K562 (cell line): ENCODE data around the gene PPFIBP2. TPM values are rescaled to one million over a fixed set of nuclear protein-coding genes. Genes with fewer than 3 reads are reported as not detected.

Experiments
- ATAC-seq: fragments of 200-7000 bp; cut with Tn5 transposase; 3 replicates; pipeline ENCODE4 v1.9.1; 2020; ENCODE audit warnings: moderate library complexity
- BruUV-seq: library from RNA; stranded (reverse); fragments of 400-500 nt; replicated peaks from 2 replicates; lab custom pipeline; 2021; lab: Mats Ljungman, UMichigan
- CTCF ChIA-PET: fragments of 300-600 bp; formaldehyde crosslinking; extraction: SDS; loops from one replicate; lab custom pipeline; 2021; ENCODE audit warnings: low intra/inter-chr PET ratio; lab: Yijun Ruan, JAX
- POLR2A ChIA-PET: fragments of 300-600, 350-650 bp; sonication (Branson Sonifier 250); formaldehyde crosslinking; extraction: SDS; loops from one replicate; lab custom pipeline; 2021; ENCODE audit warnings: antibody characterized with exemption, inconsistent platforms; lab: Yijun Ruan, JAX
- DNase-seq, 4 experiments: peaks; one replicate each; pipeline versions ENCODE4 v3.0.0 to v3.0.0-alpha.2; 2011 to 2018; ENCODE audit warnings: low spot score in 3 of 4, mixed read lengths in 3 of 4; ENCODE audit errors: extremely low read depth in 1 of 4
- FAIRE-seq: peaks from 2 replicates; lab custom pipeline; 2011; peaks lifted over from hg19 to GRCh38; lab: Jason Lieb, UNC
- H2AFZ ChIP-seq: 2 replicates; pipeline ENCODE4 v1.6.0; 2011; ENCODE audit warnings: low read depth, low read length, control low read depth, inconsistent platforms
- H3K27ac ChIP-seq: fragments of 200-600 bp; 3 replicates; pipeline ENCODE4 v1.8.0; 2011; ENCODE audit warnings: low read depth, mild to moderate bottlenecking, control low read depth, inconsistent platforms, low read length, moderate library complexity, mixed read lengths; ENCODE audit errors: extremely low read depth
- H3K27me3 ChIP-seq, 2 experiments: fragments of 300-600 bp in 1 of 2; 2 replicates in 1 of 2; 3 replicates in 1 of 2; pipeline versions ENCODE4 v1.6.0 to v1.8.0; 2011; ENCODE audit warnings: inconsistent platforms in 2 of 2, low read length in 2 of 2, mild to moderate bottlenecking in 1 of 2, mixed read lengths in 1 of 2, moderate library complexity in 1 of 2; ENCODE audit not compliant: control insufficient read depth in 2 of 2, insufficient read depth in 2 of 2
- H3K36me3 ChIP-seq: fragments of 300-600 bp; 3 replicates; pipeline ENCODE4 v1.8.0; 2011; ENCODE audit warnings: mild to moderate bottlenecking, low read length, inconsistent platforms; ENCODE audit not compliant: control insufficient read depth, insufficient read depth
- H3K4me1 ChIP-seq, 2 experiments: fragments of 200-600 bp in 1 of 2; replicated peaks in 1 of 2; 2 replicates in 1 of 2; 3 replicates in 1 of 2; pipeline versions ENCODE4 v1.5.1 to v1.8.0; 2011; ENCODE audit warnings: inconsistent platforms in 2 of 2, low read length in 2 of 2, mild to moderate bottlenecking in 1 of 2, mixed read lengths in 1 of 2, moderate library complexity in 1 of 2; ENCODE audit not compliant: control insufficient read depth in 2 of 2, insufficient read depth in 2 of 2
- H3K4me2 ChIP-seq: 2 replicates; pipeline ENCODE4 v1.6.1; 2011; ENCODE audit warnings: low read length, control low read depth, inconsistent platforms, mixed read lengths; ENCODE audit not compliant: insufficient read depth
- H3K4me3 ChIP-seq: fragments of 200-600 bp; sonication (generic), shearing (Covaris generic); 2 replicates; pipeline ENCODE4 v1.5.1; 2016; ENCODE audit warnings: control low read depth, inconsistent platforms
- H3K79me2 ChIP-seq: fragments of 200-600 bp; 3 replicates; pipeline ENCODE4 v1.8.0; 2011; ENCODE audit warnings: low read length, inconsistent platforms; ENCODE audit not compliant: control insufficient read depth, insufficient read depth
- H3K9ac ChIP-seq, 2 experiments: 2 replicates each; pipeline versions ENCODE4 v1.6.0 to v1.6.1; 2011; ENCODE audit warnings: low read depth in 2 of 2, low read length in 2 of 2, control low read depth in 1 of 2, inconsistent platforms in 1 of 2, mild to moderate bottlenecking in 1 of 2, mixed read lengths in 1 of 2; ENCODE audit not compliant: insufficient read depth in 1 of 2
- H3K9me1 ChIP-seq: one replicate; pipeline ENCODE4 v1.6.0; 2011; ENCODE audit warnings: inconsistent platforms, mild to moderate bottlenecking, low read length, moderate library complexity; ENCODE audit not compliant: control insufficient read depth, insufficient read depth
- H3K9me3 ChIP-seq: replicated peaks from 2 replicates; pipeline ENCODE4 v1.5.1; 2011; ENCODE audit warnings: low read depth, low read length, inconsistent platforms; ENCODE audit not compliant: control insufficient read depth, insufficient read depth
- H4K20me1 ChIP-seq: replicated peaks from 2 replicates; pipeline ENCODE4 v1.6.1; 2011; ENCODE audit warnings: low read length, inconsistent platforms, mixed read lengths; ENCODE audit not compliant: control insufficient read depth, insufficient read depth
- ARID1B ChIP-seq: fragments of 450-650 bp; IDR thresholded peaks from 2 replicates; pipeline ENCODE4 v1.6.1; 2016; ENCODE audit warnings: antibody characterized with exemption, mild to moderate bottlenecking, inconsistent platforms
- COPS2 ChIP-seq: fragments of 450-650 bp; conservative IDR thresholded peaks from 2 replicates; pipeline ENCODE4 v1.6.1; 2016; ENCODE audit warnings: mild to moderate bottlenecking, moderate library complexity
- CSDE1 ChIP-seq, 2 experiments: fragments of 450-650 bp; IDR thresholded peaks; 2 replicates each; pipeline ENCODE4 v1.6.1; 2016; ENCODE audit warnings: mild to moderate bottlenecking in 1 of 2
- EP400 ChIP-seq: fragments of 450-650 bp; IDR thresholded peaks from 2 replicates; pipeline ENCODE4 v1.6.1; 2017; ENCODE audit warnings: antibody characterized with exemption, mild to moderate bottlenecking, moderate library complexity
- ERF ChIP-seq: fragments of 450-650 bp; formaldehyde crosslinking; IDR thresholded peaks from 2 replicates; pipeline ENCODE4 v1.4.0; 2020; ENCODE audit warnings: mild to moderate bottlenecking, mixed read lengths
- MAFF ChIP-seq: IDR thresholded peaks from 2 replicates; pipeline ENCODE4 v1.6.1; 2012; ENCODE audit warnings: low read length, improper control_type of control experiment
- MIER1 ChIP-seq: fragments of 450-650 bp; IDR thresholded peaks from 2 replicates; pipeline ENCODE4 v1.6.1; 2016; ENCODE audit warnings: antibody characterized with exemption, mild to moderate bottlenecking, low read depth
- PHF20 ChIP-seq: fragments of 450-650 bp; IDR thresholded peaks from 2 replicates; pipeline ENCODE4 v1.6.1; 2018; ENCODE audit not compliant: partially characterized antibody
- POLR3G ChIP-seq: IDR thresholded peaks from 2 replicates; pipeline ENCODE4 v1.6.1; 2011; ENCODE audit not compliant: insufficient read length, insufficient replicate concordance; ENCODE audit errors: extremely low read depth
- RBM14 ChIP-seq: fragments of 200-400 bp; formaldehyde crosslinking; IDR thresholded peaks from 2 replicates; pipeline ENCODE4 v1.6.1; 2018; ENCODE audit warnings: low read depth, mild to moderate bottlenecking, low read length, moderate library complexity, borderline replicate concordance; ENCODE audit not compliant: insufficient read depth
- TGIF2 ChIP-seq: sonication (generic); formaldehyde crosslinking; IDR thresholded peaks from 2 replicates; pipeline ENCODE4 v1.8.1; 2022; ENCODE audit warnings: mild to moderate bottlenecking, missing genetic modification reagents, moderate library complexity
- THRA ChIP-seq: fragments of 450-650 bp; IDR thresholded peaks from 2 replicates; pipeline ENCODE4 v1.6.1; 2017; ENCODE audit warnings: mild to moderate bottlenecking, moderate library complexity
- VEZF1 ChIP-seq: fragments of 200-800 bp; sonication (Bioruptor generic); IDR thresholded peaks from 2 replicates; pipeline ENCODE4 v1.6.1; 2017; ENCODE audit warnings: missing genetic modification characterization, missing compliant biosample characterization
- ZNF184 ChIP-seq: sonication (generic); formaldehyde crosslinking; IDR thresholded peaks from 2 replicates; pipeline ENCODE4 v1.5.0; 2020; ENCODE audit warnings: missing genetic modification reagents
- ZNF695 ChIP-seq: fragments of 450-650 bp; formaldehyde crosslinking; IDR thresholded peaks from 2 replicates; pipeline ENCODE4 v1.4.0; 2020; ENCODE audit warnings: mild to moderate bottlenecking, moderate library complexity
- WGBS: fragments of 100-300 bp; shearing (Covaris generic); methylation state at CpG from one replicate; pipeline ENCODE4 v1.1.6; 2016; ENCODE audit warnings: low coverage, mixed read lengths; ENCODE audit not compliant: insufficient coverage; ENCODE audit errors: missing lambda C conversion rate; 5-methylcytosine and 5-hydroxymethylcytosine counted together
- in situ Hi-C: fragments of 300-500 bp; cut with MboI; formaldehyde crosslinking; loops from 4 replicates; pipeline ENCODE4 v1.15.0; 2018; ENCODE audit warnings: inconsistent platforms, mixed read lengths
- intact Hi-C: fragments of 100-400 bp; cut with micrococcal nuclease; formaldehyde crosslinking; loops from 2 replicates; pipeline ENCODE4 v1.14.2; 2022
- polyA plus RNA-seq, 8 experiments: library from polyadenylated mRNA; depleted of rRNA in 4 of 8; stranded (reverse) in 5 of 8; unstranded in 3 of 8; fragments of >200 nt; fragmentation: Nextera tagmentation in 2 of 8; fragmentation: Illumina TruSeq in 1 of 8; extraction: Ambion mirVana in 2 of 8; extraction: Trizol in 1 of 8; gene quantifications; 2 replicates each; pipeline versions ENCODE4 v1.2.1 to v1.2.3, GENCODE V29; 2011 to 2014; ENCODE audit warnings: inconsistent platforms in 1 of 8, missing spikeins in 1 of 8
- total RNA-seq, 7 experiments: library from RNA; depleted of rRNA in 6 of 7; stranded (reverse); fragments of >200 nt in 6 of 7; fragmentation: Illumina TruSeq in 2 of 7; extraction: Trizol in 2 of 7; gene quantifications; 2 replicates each; pipeline versions ENCODE4 v1.2.1 to v1.2.3, GENCODE V29; 2011 to 2021; ENCODE audit warnings: low replicate concordance in 1 of 7
- TF ChIP-seq, protein P1 (sequence below): fragments of 250-450 bp; sonication (Bioruptor Pico); IDR thresholded peaks from 2 replicates; pipeline ENCODE4 v1.5.0; 2022; ENCODE audit warnings: mild to moderate bottlenecking
- TF ChIP-seq, protein P2 (sequence below): fragments of 250-450 bp; sonication (Bioruptor Pico); IDR thresholded peaks from 2 replicates; pipeline ENCODE4 v1.9.0; 2021; ENCODE audit warnings: mild to moderate bottlenecking

Gene PPFIBP2
- total and polyA plus RNA-seq, 9 of the 15 experiments (the other 6 are each of a cell fraction or from before 2014, with no cell fraction given), result 0.18 to 3.4 (median 1.2) TPM

- TF ChIP-seq VEZF1 (CRISPR knock-in tag) (no peak), ZNF695 (CRISPR knock-in tag) (no peak), COPS2 (no peak), MIER1 (no peak), ARID1B (no peak), PHF20 (no peak), CSDE1 (IDR thresholded peaks at IDR 0.05) (no peak), TGIF2 (CRISPR knock-in tag) (no peak), EP400 (no peak), RBM14 (no peak), POLR3G (no peak), ZNF184 (CRISPR knock-in tag) (no peak), MAFF (no peak), ERF (CRISPR knock-in tag) (no peak), THRA (no peak)
- TF ChIP-seq, protein P1, sequence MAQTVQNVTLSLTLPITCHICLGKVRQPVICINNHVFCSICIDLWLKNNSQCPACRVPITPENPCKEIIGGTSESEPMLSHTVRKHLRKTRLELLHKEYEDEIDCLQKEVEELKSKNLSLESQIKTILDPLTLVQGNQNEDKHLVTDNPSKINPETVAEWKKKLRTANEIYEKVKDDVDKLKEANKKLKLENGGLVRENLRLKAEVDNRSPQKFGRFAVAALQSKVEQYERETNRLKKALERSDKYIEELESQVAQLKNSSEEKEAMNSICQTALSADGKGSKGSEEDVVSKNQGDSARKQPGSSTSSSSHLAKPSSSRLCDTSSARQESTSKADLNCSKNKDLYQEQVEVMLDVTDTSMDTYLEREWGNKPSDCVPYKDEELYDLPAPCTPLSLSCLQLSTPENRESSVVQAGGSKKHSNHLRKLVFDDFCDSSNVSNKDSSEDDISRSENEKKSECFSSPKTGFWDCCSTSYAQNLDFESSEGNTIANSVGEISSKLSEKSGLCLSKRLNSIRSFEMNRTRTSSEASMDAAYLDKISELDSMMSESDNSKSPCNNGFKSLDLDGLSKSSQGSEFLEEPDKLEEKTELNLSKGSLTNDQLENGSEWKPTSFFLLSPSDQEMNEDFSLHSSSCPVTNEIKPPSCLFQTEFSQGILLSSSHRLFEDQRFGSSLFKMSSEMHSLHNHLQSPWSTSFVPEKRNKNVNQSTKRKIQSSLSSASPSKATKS (CRISPR knock-in tag), result no peak
- TF ChIP-seq, protein P2, sequence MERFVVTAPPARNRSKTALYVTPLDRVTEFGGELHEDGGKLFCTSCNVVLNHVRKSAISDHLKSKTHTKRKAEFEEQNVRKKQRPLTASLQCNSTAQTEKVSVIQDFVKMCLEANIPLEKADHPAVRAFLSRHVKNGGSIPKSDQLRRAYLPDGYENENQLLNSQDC (CRISPR knock-in tag), result no peak
- H3K79me2 ChIP-seq, result no peaks in the 10 kb centered on the region
- POLR2A ChIA-PET, result interaction anchor here (1.6 kb wide), 1 partner anchor 12 kb away, joined by 7 read pairs; no protein-coding TSS in a partner anchor
- no peaks in the 10 kb centered on the region for H3K4me1 ChIP-seq
- H2AFZ ChIP-seq, result no peak overlapping the region
- DNase-seq (no peak), FAIRE-seq (no peak), ATAC-seq (no peak)
- H3K4me2 ChIP-seq, result no peak overlapping the region
- BruUV-seq, result no TSS peak
- no peaks in the 10 kb centered on the region for H3K9me1 ChIP-seq
- intact Hi-C loops (no loop called here), in situ Hi-C loops (no loop called here)
- 3% methylated on average over 3 of the region's 3 CpGs for WGBS
- no peaks in the 10 kb centered on the region for H3K36me3 ChIP-seq
- H3K27ac ChIP-seq, result no peak overlapping the region
- CTCF ChIA-PET, result no interaction called here
- peaks cover 0 to 2% of the 10 kb centered on the region in 2 experiments; a peak in 2 of 5 replicates for H3K27me3 ChIP-seq
- H4K20me1 ChIP-seq, result no peaks in the 10 kb centered on the region
- no peak overlapping the region for H3K4me3 ChIP-seq
- no peak overlapping the region for H3K9ac ChIP-seq
- no peaks in the 10 kb centered on the region for H3K9me3 ChIP-seq
These were observed 79.7 kb downstream of the PPFIBP2 start for GRCh38 chr11:7593481-7593880.
